GM18511 (cell line): ENCODE measurements around the gene STPG3.
A peak's percentile ranks its signal among the peaks of the same experiment; 100 is the strongest.

Source experiments
- ATAC-seq: cut with Tn5 transposase; IDR thresholded peaks from one replicate; pipeline ENCODE4 v1.9.1; 2021; ENCODE audit warnings: mild to moderate bottlenecking, moderate library complexity; ENCODE audit not compliant: unreplicated experiment

The STPG3 gene

DNA sequence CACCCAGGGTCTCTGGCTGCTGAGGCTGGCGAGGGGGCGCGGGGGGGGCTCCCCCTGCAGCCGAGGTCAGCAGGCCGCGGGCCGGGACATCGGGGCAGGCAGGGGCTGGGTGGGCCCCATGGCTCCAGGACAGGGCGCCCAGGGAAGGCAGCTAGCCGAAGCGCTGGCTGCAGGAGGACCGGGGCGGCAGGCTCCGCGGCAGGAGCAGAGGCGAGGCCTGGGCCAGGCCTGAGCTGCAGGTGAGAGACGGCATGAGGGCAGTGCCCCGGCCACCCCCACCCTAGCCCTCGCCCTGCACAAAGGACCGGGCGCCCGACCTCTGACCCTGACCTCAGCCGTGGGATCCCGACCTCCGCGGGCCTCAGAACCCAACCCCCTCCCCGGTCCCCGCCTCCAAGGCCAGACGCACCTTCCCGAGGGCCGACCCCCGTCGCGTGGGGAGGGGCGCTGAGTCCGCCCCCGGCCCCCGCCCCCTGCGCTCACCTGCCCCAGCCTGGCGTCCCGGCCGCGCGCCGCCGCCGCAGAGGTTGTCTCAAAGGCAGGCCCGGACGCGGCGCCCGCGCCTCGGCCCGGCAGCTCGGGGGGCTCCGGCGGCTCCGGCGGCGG lies 29.5 kb upstream of the STPG3 start:
- ATAC-seq = no peak

DNA sequence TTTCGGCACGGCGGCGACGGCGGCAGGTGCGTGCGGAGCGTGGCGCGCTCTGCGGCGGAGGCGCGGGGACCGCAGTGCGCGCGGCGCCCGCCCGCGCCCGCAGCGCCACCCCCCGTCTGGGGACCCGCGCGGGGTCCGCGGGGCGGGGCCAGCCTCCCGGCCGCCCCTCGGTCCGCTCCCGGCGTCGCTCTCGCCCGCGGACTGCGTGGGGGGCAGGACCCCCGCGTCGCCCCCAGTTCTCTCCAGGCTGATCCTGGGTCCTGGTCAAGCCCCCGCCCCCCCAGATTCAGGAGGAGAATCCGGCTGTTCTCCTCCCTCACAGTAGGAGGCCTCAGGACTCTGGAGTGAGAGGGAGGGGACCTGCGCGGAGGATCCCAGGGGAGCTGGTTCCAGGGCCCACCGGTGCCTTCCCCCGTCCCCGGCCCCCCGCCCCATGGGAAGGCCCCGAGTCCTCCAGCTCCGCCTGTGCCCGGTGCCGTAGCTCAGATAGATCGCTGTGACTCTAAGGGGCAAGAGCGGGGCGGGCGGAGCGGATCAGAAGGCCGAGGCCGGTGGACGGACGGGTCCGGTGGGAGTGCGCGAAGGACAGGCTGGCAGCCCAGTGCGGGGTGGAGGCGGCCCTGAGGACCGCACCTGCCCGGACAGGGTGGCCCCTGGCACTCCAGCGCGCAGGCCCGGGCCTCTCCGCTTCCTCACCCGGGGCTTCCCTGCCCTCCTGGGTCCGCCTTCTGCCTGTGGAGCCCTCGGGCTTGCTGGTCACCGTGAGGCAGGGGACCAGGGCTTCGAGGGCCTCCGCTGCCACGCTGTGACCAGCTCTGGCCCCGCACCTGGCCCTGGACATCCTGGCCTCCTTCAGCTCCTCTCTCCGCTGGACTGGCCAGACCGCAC lies 28.7 kb upstream of the STPG3 start, which contains the start of gene RNF208:
Gene RNF208 (minus strand): TSS at position 51 of the 888 bp plus-strand sequence. CDS start 1,028 bp downstream, outside the sequence.
- no peak for ATAC-seq

DNA sequence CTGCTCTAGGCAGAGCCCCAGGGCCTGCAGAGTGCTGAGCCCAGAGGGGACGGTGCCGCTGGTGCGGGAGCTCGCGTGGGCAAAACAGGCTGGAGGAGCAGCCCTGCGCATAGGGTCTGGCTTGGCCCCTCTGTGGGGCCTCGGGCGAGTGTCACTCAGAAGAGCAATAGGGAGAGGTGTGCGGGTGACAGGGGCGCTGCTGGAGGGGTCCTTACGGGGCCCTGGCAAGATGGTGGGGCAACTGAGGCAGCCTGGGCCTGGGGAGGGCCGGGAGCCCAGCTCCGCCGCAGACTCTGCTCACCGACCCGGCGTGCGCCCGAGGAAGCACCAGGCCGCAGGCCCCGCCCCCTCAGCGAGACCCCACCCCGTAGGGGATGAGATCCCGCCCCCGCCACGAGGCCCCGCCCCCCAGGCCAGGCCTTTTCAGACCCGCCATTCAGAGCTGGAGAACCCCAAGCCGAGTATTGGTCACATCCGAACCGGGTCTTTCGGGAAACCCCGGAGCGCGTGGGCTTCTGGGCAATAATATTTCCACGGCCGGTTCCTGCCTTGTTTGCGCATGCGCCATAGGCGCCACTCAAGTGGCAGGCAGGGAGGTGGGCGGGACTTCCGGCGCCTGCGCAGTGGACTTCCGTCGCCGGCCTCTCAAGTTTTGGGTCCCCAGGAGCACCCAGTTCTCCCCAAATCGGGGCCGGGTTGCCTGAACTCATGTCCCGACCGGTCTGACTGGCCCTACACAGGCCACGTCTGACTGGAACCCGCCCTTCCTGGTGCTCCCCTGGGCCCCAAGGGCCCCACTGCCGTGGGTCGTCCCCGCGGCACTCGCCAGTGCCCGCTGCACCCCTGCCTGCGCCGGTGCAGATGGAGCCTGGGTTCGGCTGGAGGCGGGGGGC lies 27.8 kb upstream of the STPG3 start:
- peak; percentile 79 for ATAC-seq

DNA sequence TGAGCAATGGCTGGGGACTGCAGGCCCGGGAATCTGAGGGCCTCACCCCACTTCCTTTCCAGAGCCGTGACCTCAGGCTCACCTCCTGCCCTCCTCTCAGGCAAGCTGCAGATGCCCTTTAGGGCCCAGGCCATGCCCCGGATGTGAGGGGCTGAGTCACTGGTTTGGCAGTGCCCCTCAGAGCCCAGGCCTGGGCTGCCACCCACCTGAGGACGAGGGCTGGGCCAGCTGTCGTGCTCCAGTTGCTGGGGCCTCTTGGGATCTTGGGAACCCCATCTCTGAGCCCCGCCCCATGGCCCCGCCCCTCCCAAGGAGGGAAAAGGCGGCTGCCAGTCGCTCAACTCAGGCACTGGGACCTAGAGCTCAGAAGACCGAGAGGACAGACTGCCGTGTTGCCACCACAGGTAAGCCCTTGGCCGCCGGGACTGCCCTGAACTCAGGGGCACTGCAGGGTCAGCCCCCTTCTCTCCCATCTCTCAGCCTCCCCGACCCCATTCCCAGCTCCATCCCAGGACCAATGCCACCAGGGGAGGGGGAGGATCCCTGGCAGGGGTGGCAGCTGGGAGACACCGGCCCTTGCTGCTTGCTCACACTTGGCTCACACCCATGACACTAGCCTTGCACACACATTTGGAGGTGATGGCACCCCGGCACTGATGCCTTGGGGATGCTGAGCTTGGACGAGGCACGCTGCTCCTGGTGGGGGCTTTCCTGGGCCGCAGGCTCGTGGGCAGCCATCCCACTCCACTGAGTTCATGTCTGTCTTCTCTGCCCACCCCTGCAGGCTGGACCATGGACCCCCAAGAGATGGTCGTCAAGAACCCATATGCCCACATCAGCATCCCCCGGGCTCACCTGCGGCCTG lies 26.0 kb upstream of the STPG3 start, which contains the start of gene CYSRT1:
Gene CYSRT1 (plus strand): TSS at position 345 of the 865 bp plus-strand sequence. CDS start 448 bp downstream, at position 793.
- no peak for ATAC-seq

DNA sequence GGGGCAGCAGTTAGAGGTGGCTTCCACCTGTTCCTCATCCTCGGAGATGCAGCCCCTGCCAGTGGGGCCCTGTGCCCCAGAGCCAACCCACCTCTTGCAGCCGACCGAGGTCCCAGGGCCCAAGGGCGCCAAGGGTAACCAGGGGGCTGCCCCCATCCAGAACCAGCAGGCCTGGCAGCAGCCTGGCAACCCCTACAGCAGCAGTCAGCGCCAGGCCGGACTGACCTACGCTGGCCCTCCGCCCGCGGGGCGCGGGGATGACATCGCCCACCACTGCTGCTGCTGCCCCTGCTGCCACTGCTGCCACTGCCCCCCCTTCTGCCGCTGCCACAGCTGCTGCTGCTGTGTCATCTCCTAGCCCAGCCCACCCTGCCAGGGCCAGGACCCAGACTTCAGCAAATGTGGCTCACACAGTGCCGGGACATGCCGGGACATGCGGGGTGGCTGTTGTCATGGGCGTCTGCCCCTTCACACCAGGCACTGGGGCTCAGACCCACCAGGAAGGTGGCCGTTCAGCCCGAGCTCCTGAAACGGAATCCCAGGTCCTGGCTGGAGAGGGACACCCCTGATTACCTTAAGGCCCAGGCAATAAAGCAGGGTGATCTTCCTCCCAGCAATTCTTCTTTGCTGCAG lies 25.3 kb upstream of the STPG3 start:
- no peak for ATAC-seq

DNA sequence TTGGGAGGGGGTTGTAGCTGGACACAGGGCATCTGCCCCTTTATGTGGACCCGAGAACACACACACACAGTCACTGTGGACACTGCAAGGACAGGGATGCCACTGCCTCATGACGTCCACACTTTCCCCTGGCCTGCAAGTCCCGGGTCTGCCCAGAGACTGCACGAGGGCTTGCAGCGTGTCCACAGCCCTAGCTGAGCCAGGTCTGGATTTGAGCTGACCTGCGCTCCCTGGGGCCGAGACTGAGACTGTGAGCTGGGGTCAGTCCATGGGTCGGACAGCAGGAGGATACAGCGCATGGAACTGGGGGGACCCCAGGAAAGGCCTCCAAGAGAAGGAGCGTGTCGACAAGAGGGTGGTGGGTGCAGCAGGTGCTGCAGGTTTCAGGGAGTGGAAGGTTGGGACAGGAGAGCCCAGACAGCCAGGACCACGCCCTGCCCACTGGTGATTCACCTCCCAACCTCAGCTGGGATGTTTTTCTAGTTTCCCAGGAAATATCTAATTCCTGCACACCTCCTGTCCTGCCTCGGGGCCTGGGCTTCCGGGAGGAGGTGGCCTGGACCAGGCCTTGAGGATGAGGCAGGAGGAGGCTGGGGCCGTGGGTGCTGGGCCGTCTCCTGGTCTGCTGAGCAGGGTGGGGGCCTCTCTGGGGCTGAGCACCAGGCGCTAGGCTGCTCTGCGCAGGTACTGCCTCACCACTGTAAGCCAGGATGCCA lies 24.6 kb upstream of the STPG3 start:
- no peak for ATAC-seq

DNA sequence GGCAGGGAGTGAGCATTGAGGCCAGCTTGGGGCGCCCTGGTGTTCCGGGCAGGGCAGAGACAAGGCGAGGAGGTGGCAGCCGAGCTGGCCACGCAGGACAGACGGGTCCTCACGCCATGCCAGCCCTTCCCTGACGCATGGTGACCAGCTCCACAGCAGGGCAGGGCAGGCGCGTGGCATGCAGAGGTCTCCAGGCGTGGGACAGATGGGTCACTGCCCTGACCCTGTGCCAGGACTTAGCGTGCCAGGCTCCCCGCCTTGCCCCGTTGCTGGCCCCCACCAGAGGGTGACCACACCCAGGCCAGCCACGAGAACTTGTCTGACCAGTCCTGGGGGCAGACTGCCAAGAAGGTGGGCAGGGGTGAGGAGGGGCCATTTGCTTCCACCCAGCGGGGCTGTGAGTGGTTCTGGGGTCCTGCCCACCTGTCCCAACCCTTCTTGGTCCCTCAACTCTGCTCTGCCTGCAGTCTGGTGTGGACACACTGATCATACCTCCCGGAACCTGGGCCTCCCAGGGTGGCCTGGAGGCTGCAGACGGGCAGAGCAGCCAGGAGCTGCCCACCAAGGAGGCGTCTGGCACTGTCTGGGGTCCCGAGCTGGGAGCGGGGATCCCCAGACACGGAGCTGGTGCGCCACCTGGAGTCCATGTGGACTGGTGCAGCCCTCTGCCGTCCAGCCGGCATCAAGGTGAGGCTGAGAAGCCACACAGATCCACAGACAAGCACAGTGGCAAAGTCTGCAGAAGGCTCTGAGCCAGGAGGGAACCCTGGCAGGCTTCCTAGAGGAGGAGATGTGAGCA lies 23.8 kb upstream of the STPG3 start, which contains the start of gene RNF224:
Gene RNF224 (plus strand): TSS at position 449 of the 799 bp plus-strand sequence. CDS start 834 bp downstream, outside the sequence.
- ATAC-seq = no peak

DNA sequence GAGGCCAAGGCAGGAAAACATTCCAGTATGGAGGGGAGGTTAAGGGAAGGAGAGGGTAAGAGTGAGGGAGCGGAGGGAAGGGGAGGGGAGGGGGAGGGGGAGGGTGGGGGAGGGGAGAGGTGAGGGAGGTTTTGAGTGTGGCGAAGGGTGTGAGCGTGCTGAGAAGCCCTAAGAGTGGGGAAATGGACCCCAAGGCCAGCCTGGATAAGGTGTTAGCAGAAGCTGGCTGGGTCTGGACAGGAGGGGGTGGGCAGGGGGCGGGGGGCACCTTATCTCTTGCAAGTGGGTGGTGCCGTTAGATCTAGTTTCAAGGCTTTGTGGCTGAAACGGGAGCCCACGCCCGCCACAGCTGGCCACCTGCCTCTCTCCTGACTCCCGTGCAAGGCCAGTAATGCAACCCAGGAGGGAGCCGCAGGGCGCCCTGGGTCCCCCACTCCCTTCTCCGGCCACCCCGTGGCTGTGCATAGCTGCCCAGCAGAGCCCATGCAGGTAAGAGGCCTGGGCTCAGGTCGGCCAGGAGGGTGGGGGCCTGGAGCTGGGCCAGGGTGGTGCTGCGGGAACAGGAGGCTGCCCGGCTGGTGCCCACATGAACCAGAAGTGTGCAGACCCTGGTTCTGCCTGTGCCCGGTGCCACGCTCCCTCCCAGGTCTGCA lies 23.1 kb upstream of the STPG3 start:
- ATAC-seq = no peak

DNA sequence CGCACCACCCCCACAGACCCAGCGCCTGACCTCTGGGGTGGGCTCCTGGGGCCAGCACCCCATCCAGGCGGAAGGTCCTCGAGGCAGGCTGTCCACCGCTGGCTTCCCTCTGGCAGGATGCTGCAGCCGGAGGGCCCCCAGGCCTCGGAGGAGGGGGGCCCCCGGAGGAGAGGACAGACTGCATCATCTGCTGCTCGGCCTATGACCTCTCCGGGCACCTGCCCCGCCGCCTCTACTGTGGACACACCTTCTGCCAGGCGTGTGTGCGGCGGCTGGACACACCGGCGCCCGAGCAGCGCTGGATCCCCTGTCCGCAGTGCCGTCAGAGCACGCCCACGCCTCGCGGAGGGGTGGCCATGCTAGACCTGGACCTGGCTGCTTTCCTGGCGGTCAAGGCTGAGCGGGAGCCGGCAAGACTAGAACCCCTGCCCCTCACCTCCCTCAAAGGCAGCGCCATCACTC lies 22.5 kb upstream of the STPG3 start:
- ATAC-seq = no peak

DNA sequence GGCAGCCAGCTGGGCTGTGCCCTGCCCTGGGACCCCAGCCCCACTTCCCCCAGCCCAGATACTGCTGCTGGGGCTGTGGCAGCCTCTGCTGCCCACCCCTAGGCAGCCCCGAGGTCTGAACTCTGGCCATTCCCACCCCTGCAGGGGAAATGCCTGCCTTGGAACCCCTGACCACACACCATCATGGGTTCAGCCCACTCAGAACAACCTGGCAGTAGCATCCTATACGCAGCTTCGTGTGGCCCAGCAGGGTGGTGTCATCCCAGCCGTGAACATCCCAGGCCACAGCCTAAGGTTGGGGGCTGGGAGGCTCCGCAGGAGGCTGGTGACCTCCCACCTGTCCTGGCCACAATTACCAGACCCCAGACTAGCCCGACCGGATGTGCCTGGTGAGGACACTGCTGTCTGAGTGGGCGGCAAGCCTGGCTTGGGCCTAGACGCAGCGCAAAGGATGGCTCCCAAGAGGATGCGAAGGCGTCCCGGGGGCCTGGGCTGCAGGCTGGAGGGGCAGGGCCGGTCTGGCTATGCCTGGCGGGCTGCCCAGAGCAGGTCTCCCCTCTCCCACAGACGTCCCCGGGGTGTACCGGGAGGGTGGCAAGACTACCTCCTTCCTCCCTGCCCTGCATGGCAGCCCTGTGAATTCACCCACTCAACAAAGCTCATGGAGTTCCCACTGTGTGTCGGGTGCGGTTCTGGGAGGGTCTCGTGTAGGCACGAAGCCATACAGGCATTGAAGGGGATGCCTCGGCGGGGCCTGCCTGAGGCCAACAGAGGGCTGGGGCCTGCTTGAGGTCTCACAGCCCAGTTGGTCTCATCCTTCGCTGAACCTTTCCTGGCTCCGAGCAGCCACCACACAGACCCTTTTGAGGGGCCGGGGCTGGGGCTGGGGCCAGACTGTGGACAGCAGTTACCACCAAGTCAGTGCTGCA lies 21.9 kb upstream of the STPG3 start:
- ATAC-seq = no peak

DNA sequence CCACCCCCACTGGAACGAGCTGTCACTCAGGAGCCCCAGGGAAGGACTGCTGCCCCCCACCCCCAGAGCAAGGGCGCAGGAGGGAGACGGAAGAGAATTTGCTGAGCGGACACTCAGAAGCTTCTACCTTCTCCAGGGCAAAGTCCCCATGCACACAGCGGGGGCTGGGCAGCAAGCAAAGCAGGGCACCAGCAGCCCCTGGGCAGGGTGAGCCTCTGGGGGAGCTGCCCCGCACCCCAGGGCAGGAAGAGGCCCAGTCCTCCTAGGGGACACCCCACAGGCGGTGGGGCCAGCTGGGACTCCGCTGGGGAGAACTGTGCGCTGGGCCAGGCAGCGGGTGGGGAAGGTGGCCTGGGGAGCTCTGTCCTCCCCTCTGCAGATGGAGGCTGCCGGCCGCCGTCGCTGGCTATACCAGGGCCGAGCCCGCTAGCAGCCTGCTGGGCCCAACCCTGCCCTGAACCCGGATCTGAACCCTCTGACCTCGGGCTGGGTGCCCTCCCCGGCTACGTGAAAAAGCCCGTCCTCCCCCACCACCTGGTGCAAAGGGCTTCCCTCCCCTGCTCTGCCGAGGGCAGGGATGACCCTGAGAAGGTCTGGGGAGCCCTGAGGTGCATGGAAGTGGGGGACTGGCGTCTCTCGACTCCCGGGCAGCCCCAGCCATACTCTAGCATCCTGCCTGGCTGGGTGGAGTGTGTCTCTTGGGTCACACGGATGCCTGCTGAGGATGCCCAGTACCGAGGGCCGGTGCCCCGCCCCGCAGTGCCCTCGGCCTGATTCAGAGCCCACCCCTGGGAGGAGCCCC lies 21.0 kb upstream of the STPG3 start:
- no peak for ATAC-seq

DNA sequence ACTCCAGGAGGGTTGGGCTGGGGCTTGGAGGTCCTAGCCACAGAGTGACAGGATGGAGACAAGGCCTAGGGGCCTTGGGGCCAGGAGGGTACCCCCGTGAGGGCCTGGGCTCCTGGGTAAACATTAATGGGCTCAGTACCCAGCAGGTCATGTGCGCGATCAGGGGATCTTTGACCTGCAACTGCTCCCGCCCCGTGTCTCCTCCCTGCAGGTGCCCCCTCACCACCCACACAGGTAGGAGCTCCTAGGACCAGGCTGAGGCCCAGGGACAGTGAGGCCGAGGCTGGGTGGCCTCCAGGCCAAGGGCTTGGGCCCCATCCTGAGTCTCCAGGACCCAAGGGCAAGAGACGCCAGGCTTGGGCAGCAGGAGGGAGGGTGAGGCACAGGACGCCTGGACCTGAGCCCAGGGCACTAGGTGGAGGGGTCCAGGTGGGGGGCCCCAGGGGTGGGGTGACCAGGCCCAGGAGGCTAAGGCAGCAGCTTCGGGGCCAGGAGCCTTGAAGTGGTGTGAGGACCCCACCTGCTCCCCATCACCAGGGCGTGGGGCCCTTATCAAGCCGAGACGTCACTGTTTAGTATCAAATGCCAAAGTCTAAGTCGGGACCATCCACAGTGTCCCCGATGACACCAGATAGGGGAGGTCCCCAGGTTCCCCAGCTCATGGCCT lies 20.2 kb upstream of the STPG3 start, which contains the start of gene SLC34A3:
Gene SLC34A3 (plus strand): TSS at position 197 of the 667 bp plus-strand sequence. CDS start 802 bp downstream, outside the sequence.
- no peak for ATAC-seq

DNA sequence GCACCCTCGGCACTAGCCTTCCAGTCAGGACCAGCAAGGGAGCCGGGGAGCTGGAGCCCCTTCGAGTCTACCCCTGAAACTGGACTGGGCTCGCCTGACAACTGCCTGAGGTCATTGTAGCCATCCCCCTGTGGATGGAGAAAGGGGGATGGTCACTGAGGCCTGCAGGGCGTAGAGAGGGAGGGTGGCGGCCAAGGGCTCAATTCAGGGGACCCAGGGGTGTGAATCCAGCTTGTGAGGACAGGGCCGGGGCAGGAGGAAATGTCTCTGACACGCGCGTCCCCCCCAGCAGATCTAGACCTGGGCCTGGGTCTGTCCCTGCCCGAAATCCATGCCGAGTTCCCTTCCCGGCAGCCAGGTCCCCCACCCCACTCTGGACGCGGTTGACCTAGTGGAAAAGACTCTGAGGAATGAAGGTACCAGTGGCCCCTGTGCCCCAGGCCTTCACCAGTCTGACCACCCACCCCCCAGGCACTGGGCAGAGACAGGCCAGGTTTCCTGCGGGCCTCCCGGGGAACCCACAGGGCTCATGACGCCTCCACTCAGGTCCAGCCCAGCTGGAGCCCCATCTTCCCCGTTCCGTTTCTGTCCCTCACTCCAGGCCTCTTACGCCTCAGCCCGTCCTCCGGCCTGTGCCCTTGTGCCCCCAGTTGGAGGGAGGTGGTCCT lies 19.6 kb upstream of the STPG3 start:
- ATAC-seq = no peak

DNA sequence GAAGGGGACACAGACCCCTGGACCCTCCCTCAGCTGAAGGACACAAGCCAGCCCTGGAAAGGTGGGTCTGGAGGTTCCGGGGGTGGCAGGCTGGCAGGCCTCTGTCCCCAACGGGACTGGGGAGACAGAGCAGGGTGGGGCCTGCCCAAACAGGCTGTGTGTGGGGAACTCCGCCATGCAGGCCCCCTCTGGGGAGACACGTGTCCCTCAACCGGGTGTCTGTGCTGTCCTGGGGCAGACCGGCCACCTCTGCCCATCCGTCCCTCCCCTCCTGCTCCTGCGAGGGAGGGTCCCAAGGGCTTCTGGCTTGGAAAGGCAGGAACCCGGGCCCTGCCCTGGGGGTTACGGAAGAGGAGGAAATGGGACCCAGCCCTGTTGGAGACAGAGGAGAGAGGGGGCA lies 19.0 kb upstream of the STPG3 start:
- no peak for ATAC-seq
